ENCODE data around the gene PXDN. TPM values are rescaled to one million over a fixed set of nuclear protein-coding genes. Genes with fewer than 3 reads are reported as not detected.

PXDN gene
- total and polyA plus RNA-seq, 9 of the 15 experiments (the other 6 are each of a cell fraction or from before 2014, with no cell fraction given) = 0.49 TPM; not detected in 8

DNA sequence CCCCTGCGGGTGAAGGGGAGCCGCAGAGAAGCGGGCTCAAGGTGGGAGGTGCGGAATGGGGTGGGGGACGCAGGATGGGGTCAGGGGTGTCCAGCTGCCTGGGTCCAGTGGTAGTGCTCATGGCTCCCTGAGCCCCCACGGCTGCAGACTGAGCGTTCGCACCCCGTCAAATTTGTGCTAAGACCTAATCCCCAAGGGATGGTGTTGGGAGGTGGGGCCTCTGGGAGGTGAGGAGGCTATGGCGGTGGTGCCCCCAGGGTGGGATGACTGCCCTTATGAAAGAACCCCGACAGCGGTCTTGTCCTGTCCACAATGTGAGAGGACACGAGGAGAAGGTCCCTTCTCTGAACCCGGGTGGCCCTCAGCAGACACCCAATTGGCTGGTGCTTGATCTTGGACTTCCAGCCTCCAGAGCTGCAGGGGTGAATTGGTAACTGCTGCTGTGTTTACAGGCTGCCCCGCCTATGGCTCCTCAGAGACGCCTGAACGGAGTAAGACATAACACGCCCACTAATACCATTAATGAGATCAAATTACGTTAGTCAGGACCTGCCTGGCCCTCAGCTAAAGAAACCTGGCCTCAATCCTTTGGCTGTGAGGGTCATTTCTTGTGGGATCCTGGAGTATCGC lies 42.6 kb downstream of the PXDN start (continued):
- TF ChIP-seq, protein P1, sequence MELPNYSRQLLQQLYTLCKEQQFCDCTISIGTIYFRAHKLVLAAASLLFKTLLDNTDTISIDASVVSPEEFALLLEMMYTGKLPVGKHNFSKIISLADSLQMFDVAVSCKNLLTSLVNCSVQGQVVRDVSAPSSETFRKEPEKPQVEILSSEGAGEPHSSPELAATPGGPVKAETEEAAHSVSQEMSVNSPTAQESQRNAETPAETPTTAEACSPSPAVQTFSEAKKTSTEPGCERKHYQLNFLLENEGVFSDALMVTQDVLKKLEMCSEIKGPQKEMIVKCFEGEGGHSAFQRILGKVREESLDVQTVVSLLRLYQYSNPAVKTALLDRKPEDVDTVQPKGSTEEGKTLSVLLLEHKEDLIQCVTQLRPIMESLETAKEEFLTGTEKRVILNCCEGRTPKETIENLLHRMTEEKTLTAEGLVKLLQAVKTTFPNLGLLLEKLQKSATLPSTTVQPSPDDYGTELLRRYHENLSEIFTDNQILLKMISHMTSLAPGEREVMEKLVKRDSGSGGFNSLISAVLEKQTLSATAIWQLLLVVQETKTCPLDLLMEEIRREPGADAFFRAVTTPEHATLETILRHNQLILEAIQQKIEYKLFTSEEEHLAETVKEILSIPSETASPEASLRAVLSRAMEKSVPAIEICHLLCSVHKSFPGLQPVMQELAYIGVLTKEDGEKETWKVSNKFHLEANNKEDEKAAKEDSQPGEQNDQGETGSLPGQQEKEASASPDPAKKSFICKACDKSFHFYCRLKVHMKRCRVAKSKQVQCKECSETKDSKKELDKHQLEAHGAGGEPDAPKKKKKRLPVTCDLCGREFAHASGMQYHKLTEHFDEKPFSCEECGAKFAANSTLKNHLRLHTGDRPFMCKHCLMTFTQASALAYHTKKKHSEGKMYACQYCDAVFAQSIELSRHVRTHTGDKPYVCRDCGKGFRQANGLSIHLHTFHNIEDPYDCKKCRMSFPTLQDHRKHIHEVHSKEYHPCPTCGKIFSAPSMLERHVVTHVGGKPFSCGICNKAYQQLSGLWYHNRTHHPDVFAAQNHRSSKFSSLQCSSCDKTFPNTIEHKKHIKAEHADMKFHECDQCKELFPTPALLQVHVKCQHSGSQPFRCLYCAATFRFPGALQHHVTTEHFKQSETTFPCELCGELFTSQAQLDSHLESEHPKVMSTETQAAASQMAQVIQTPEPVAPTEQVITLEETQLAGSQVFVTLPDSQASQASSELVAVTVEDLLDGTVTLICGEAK (IDR thresholded peaks at IDR 0.05) = no peak
- TF ChIP-seq, protein P1 (CRISPR knock-in tag; IDR thresholded peaks at IDR 0.05) = no peak
- TF ChIP-seq, protein P2, sequence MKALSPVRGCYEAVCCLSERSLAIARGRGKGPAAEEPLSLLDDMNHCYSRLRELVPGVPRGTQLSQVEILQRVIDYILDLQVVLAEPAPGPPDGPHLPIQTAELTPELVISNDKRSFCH (CRISPR knock-in tag; IDR thresholded peaks at IDR 0.05) = no peak
- TF ChIP-seq, protein P2 (tag; IDR thresholded peaks at IDR 0.05) = no peak
- TF ChIP-seq XRCC4 (IDR thresholded peaks at IDR 0.05; ENCODE audit: extremely low read depth, insufficient read depth, insufficient read length) (no peak), CCAR2 (IDR thresholded peaks at IDR 0.05; ENCODE audit: low read depth, low read length) (no peak), SIRT6 (IDR thresholded peaks at IDR 0.05; ENCODE audit: low read depth, low read length) (no peak), ZNF212 (CRISPR knock-in tag; IDR thresholded peaks at IDR 0.05) (no peak)
- TF ChIP-seq, protein P3, sequence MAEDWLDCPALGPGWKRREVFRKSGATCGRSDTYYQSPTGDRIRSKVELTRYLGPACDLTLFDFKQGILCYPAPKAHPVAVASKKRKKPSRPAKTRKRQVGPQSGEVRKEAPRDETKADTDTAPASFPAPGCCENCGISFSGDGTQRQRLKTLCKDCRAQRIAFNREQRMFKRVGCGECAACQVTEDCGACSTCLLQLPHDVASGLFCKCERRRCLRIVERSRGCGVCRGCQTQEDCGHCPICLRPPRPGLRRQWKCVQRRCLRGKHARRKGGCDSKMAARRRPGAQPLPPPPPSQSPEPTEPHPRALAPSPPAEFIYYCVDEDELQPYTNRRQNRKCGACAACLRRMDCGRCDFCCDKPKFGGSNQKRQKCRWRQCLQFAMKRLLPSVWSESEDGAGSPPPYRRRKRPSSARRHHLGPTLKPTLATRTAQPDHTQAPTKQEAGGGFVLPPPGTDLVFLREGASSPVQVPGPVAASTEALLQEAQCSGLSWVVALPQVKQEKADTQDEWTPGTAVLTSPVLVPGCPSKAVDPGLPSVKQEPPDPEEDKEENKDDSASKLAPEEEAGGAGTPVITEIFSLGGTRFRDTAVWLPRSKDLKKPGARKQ (CRISPR knock-in tag; IDR thresholded peaks at IDR 0.05) = no peak

Measured in K562 (cell line).